Measurements from ENCODE around the gene COMMD7. TPM values are rescaled to one million over a fixed set of nuclear protein-coding genes. Genes with fewer than 3 reads are reported as not detected.

The COMMD7 gene
- total RNA-seq, 1 donor from 2014 or later = 82.9 TPM

GRCh38 chr20:32680544-32681174 lies 62.6 kb downstream of the COMMD7 start:
- Mint-ChIP-seq H3K27me3 (ENCODE audit: low read depth) (no peaks in the 10 kb centered on the region), H3K4me3 (ENCODE audit: unreplicated experiment) (no peak overlapping the region), H3K9me3 (ENCODE audit: low read depth) (no peaks in the 10 kb centered on the region), H3K36me3 (ENCODE audit: low read depth) (no peaks in the 10 kb centered on the region), H3K27ac (ENCODE audit: unreplicated experiment) (peak overlapping the region; percentile 77), H3K4me1 (ENCODE audit: low read depth) (peaks cover 22% of the 10 kb centered on the region)
- no peak for DNase-seq (ENCODE audit: low spot score)
- no peak for TF ChIP-seq CTCF (IDR thresholded peaks at IDR 0.05)

- Mint-ChIP-seq H3K9me3 (ENCODE audit: low read depth) (no peaks in the 10 kb centered on the region), H3K36me3 (ENCODE audit: low read depth) (no peaks in the 10 kb centered on the region), H3K27me3 (ENCODE audit: low read depth) (no peaks in the 10 kb centered on the region), H3K4me3 (ENCODE audit: unreplicated experiment) (no peak overlapping the region), H3K27ac (ENCODE audit: unreplicated experiment) (no peak overlapping the region), H3K4me1 (ENCODE audit: low read depth) (peaks cover 15% of the 10 kb centered on the region)
- no peak for TF ChIP-seq CTCF (IDR thresholded peaks at IDR 0.05)
- no peak for DNase-seq (ENCODE audit: low spot score)
Measured at GRCh38 chr20:32678948-32679347, 64.3 kb downstream of the COMMD7 start.

GRCh38 chr20:32675223-32675975 lies 67.9 kb downstream of the COMMD7 start:
- H3K36me3 Mint-ChIP-seq (ENCODE audit: low read depth) = no peaks in the 10 kb centered on the region
- no peak for TF ChIP-seq CTCF (IDR thresholded peaks at IDR 0.05)
- H3K27me3 Mint-ChIP-seq (ENCODE audit: low read depth) = no peaks in the 10 kb centered on the region
- no peak for DNase-seq (ENCODE audit: low spot score)
- peaks cover under 1% of the 10 kb centered on the region for H3K4me1 Mint-ChIP-seq (ENCODE audit: low read depth)
- H3K9me3 Mint-ChIP-seq (ENCODE audit: low read depth) = no peaks in the 10 kb centered on the region
- H3K27ac Mint-ChIP-seq (ENCODE audit: unreplicated experiment) = no peak overlapping the region
- H3K4me3 Mint-ChIP-seq (ENCODE audit: unreplicated experiment) = no peak overlapping the region

GRCh38 chr20:32674362-32674789 lies 68.9 kb downstream of the COMMD7 start:
- Mint-ChIP-seq H3K36me3 (ENCODE audit: low read depth) (no peaks in the 10 kb centered on the region), H3K27ac (ENCODE audit: unreplicated experiment) (no peak overlapping the region), H3K9me3 (ENCODE audit: low read depth) (no peaks in the 10 kb centered on the region), H3K4me3 (ENCODE audit: unreplicated experiment) (no peak overlapping the region), H3K4me1 (ENCODE audit: low read depth) (no peaks in the 10 kb centered on the region), H3K27me3 (ENCODE audit: low read depth) (no peaks in the 10 kb centered on the region)
- DNase-seq (ENCODE audit: low spot score) = no peak
- TF ChIP-seq CTCF (IDR thresholded peaks at IDR 0.05) = peak; percentile 92

- no peaks in the 10 kb centered on the region for H3K9me3 Mint-ChIP-seq (ENCODE audit: low read depth)
- no peak overlapping the region for H3K27ac Mint-ChIP-seq (ENCODE audit: unreplicated experiment)
- TF ChIP-seq CTCF (IDR thresholded peaks at IDR 0.05) = no peak
Measured at GRCh38 chr20:32672982-32673851, 70.0 kb downstream of the COMMD7 start.

More at GRCh38 chr20:32672982-32673851, 70.0 kb downstream of the COMMD7 start:
- Mint-ChIP-seq H3K27me3 (ENCODE audit: low read depth) (no peaks in the 10 kb centered on the region), H3K4me3 (ENCODE audit: unreplicated experiment) (no peak overlapping the region), H3K36me3 (ENCODE audit: low read depth) (no peaks in the 10 kb centered on the region), H3K4me1 (ENCODE audit: low read depth) (no peaks in the 10 kb centered on the region)
- no peak for DNase-seq (ENCODE audit: low spot score)
